Astrocyte (in vitro differentiated cells and primary cell): ENCODE data around the gene RNF217. TPM values are rescaled to one million over a fixed set of nuclear protein-coding genes. Genes with fewer than 3 reads are reported as not detected.

ENCODE experiments used
- DNase-seq: peaks from one replicate; pipeline ENCODE4 v3.0.0-alpha.2; 2010; ENCODE audit warnings: low read depth
- FAIRE-seq: peaks from 2 replicates; lab custom pipeline; 2011; peaks lifted over from hg19 to GRCh38; lab: Jason Lieb, UNC
- H2AFZ ChIP-seq: 2 replicates; pipeline ENCODE4 v1.6.0; 2012; ENCODE audit warnings: low read depth, low read length, inconsistent platforms
- H3K27ac ChIP-seq: 2 replicates; pipeline ENCODE4 v1.5.1; 2011; ENCODE audit warnings: low read depth, low read length, inconsistent platforms
- H3K27me3 ChIP-seq: 2 replicates; pipeline ENCODE4 v1.6.0; 2011; ENCODE audit warnings: low read length, inconsistent platforms; ENCODE audit not compliant: insufficient read depth
- H3K36me3 ChIP-seq: 2 replicates; pipeline ENCODE4 v1.5.1; 2011; ENCODE audit warnings: low read length, inconsistent platforms; ENCODE audit not compliant: insufficient read depth
- H3K4me1 ChIP-seq: 2 replicates; pipeline ENCODE4 v1.5.1; 2011; ENCODE audit warnings: low read length, inconsistent platforms; ENCODE audit not compliant: insufficient read depth
- H3K4me2 ChIP-seq: 2 replicates; pipeline ENCODE4 v1.6.0; 2012; ENCODE audit warnings: low read length, inconsistent platforms
- H3K4me3 ChIP-seq: 2 replicates; pipeline ENCODE4 v1.5.1; 2011; ENCODE audit warnings: low read depth, mild to moderate bottlenecking, low read length, inconsistent platforms; ENCODE audit not compliant: insufficient read depth
- H3K79me2 ChIP-seq: 2 replicates; pipeline ENCODE4 v1.6.0; 2012; ENCODE audit warnings: mild to moderate bottlenecking, low read length, inconsistent platforms; ENCODE audit not compliant: insufficient read depth
- H3K9ac ChIP-seq: 2 replicates; pipeline ENCODE4 v1.6.0; 2012; ENCODE audit warnings: mild to moderate bottlenecking, low read length, inconsistent platforms
- H3K9me3 ChIP-seq: 2 replicates; pipeline ENCODE4 v1.5.1; 2012; ENCODE audit warnings: low read depth, mild to moderate bottlenecking, low read length, inconsistent platforms; ENCODE audit not compliant: insufficient read depth
- H4K20me1 ChIP-seq: 2 replicates; pipeline ENCODE4 v1.6.0; 2012; ENCODE audit warnings: low read length, inconsistent platforms; ENCODE audit not compliant: insufficient read depth
- H3K27ac Mint-ChIP-seq: one replicate; pipeline ENCODE4 v1.8.0; 2021; ENCODE audit warnings: mild to moderate bottlenecking, mixed read lengths; ENCODE audit not compliant: unreplicated experiment
- H3K27me3 Mint-ChIP-seq: one replicate; pipeline ENCODE4 v1.8.0; 2021; ENCODE audit warnings: low read depth, mixed read lengths; ENCODE audit not compliant: unreplicated experiment
- H3K36me3 Mint-ChIP-seq: one replicate; pipeline ENCODE4 v1.8.0; 2021; ENCODE audit warnings: low read depth, mixed read lengths; ENCODE audit not compliant: unreplicated experiment
- H3K4me1 Mint-ChIP-seq: one replicate; pipeline ENCODE4 v1.8.0; 2021; ENCODE audit warnings: low read depth, mixed read lengths; ENCODE audit not compliant: unreplicated experiment
- H3K4me3 Mint-ChIP-seq: one replicate; pipeline ENCODE4 v1.8.0; 2021; ENCODE audit warnings: mild to moderate bottlenecking, moderate library complexity, mixed read lengths; ENCODE audit not compliant: unreplicated experiment
- H3K9me3 Mint-ChIP-seq: one replicate; pipeline ENCODE4 v1.8.0; 2021; ENCODE audit warnings: mild to moderate bottlenecking, mixed read lengths; ENCODE audit not compliant: unreplicated experiment
- CTCF ChIP-seq: IDR thresholded peaks from 2 replicates; pipeline ENCODE4 v1.5.1; 2011; ENCODE audit warnings: low read depth, mild to moderate bottlenecking, inconsistent platforms, low read length, moderate library complexity; ENCODE audit not compliant: insufficient read depth
- EZH2 ChIP-seq: IDR thresholded peaks from 2 replicates; pipeline ENCODE4 v1.6.1; 2012; ENCODE audit warnings: mild to moderate bottlenecking, low read length, inconsistent platforms; ENCODE audit not compliant: insufficient read depth
- total RNA-seq: library from RNA; stranded (reverse); gene quantifications from 2 replicates; pipeline ENCODE4 v1.2.1, GENCODE V29; 2021

RNF217 gene
- total RNA-seq, 1 donor from 2014 or later, result 49.4 TPM

DNA sequence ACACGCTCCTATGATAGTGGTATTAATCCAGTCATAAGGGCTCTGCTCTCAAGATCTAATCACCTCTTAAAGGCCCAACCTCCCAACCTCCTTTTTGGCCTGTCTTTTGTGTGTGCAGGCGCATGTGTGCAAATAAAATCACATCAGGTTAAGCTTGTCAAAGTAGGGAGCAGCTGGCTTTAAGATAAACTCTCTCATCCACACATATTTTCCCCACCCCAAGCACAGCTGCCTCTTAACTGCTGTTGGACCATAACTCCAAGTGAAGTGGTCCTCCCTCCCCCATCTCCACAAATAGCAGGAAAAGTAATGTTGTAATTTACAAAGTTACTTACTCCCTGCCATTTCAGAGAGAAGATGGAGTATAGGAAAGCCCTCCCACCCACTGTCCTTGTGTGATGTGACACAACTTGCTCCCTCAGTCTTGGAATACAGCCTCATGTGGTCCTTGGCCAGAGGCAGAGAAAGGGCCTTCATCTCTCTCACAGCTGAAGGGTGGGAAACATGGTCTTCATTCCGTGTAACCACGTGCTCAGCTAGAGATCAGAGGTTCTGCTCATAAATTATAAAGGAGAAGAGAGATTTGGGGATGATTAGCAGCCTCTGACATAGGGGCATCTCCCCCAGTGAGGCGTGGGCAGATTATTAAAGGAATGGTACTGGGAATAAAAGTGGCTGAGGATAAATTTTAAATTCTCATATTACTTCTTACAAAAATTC is 116.5 kb downstream of the RNF217 start:
- Mint-ChIP-seq H3K36me3 (peaks cover 27% of the 10 kb centered on the region), H3K27me3 (no peaks in the 10 kb centered on the region), H3K4me1 (peaks cover 10% of the 10 kb centered on the region), H3K9me3 (no peaks in the 10 kb centered on the region), H3K4me3 (no peak overlapping the region), H3K27ac (no peak overlapping the region)
- Histone ChIP-seq H3K79me2 (peaks cover 5% of the 10 kb centered on the region), H3K4me1 (no peaks in the 10 kb centered on the region), H4K20me1 (peaks cover 8% of the 10 kb centered on the region), H3K4me3 (no peak overlapping the region), H3K27me3 (no peaks in the 10 kb centered on the region), H3K4me2 (no peak overlapping the region), H3K9ac (no peak overlapping the region), H3K36me3 (peaks cover 18% of the 10 kb centered on the region), H2AFZ (no peak overlapping the region), H3K9me3 (no peaks in the 10 kb centered on the region), H3K27ac (no peak overlapping the region)
- FAIRE-seq (no peak), DNase-seq (no peak)
- TF ChIP-seq EZH2 (no peak), CTCF (no peak)

- DNase-seq (no peak), FAIRE-seq (no peak)
- Histone ChIP-seq H3K27ac (no peak overlapping the region), H3K36me3 (peaks cover 15% of the 10 kb centered on the region), H3K9me3 (no peaks in the 10 kb centered on the region), H3K9ac (no peak overlapping the region), H3K4me3 (no peak overlapping the region), H3K27me3 (no peaks in the 10 kb centered on the region), H3K79me2 (peaks cover 5% of the 10 kb centered on the region), H3K4me2 (no peak overlapping the region), H3K4me1 (no peaks in the 10 kb centered on the region), H4K20me1 (peaks cover 5% of the 10 kb centered on the region), H2AFZ (no peak overlapping the region)
- Mint-ChIP-seq H3K9me3 (no peaks in the 10 kb centered on the region), H3K36me3 (peaks cover 21% of the 10 kb centered on the region), H3K27ac (no peak overlapping the region), H3K4me1 (peaks cover 12% of the 10 kb centered on the region), H3K4me3 (no peak overlapping the region), H3K27me3 (no peaks in the 10 kb centered on the region)
- TF ChIP-seq CTCF (no peak), EZH2 (no peak)
These were observed 120.9 kb downstream of the RNF217 start for GRCh38 chr6:125082908-125083683.

- Histone ChIP-seq H4K20me1 (peaks cover 3% of the 10 kb centered on the region), H3K27ac (no peak overlapping the region), H3K4me3 (no peak overlapping the region), H3K4me1 (no peaks in the 10 kb centered on the region), H3K4me2 (no peak overlapping the region), H3K27me3 (no peaks in the 10 kb centered on the region), H3K36me3 (peaks cover 15% of the 10 kb centered on the region), H3K9ac (no peak overlapping the region), H3K9me3 (no peaks in the 10 kb centered on the region), H2AFZ (no peak overlapping the region), H3K79me2 (no peaks in the 10 kb centered on the region)
- H3K4me3 Mint-ChIP-seq, result no peak overlapping the region
- TF ChIP-seq EZH2 (no peak), CTCF (no peak)
- FAIRE-seq (no peak), DNase-seq (no peak)
- no peaks in the 10 kb centered on the region for H3K9me3 Mint-ChIP-seq
- no peaks in the 10 kb centered on the region for H3K27me3 Mint-ChIP-seq
- no peak overlapping the region for H3K27ac Mint-ChIP-seq
- H3K36me3 Mint-ChIP-seq, result peaks cover 20% of the 10 kb centered on the region
- H3K4me1 Mint-ChIP-seq, result peaks cover 11% of the 10 kb centered on the region
These were observed 121.4 kb downstream of the RNF217 start for GRCh38 chr6:125083684-125083990.
